Measurements from ENCODE around the gene PFDN4.
"Not testable (repeated sequence)": the region's sequence is repeated elsewhere in the genome, so short reads cannot be mapped to it uniquely, and the experiment has no call there.

Gene PFDN4

GRCh38 chr20:54229566-54230160 is 21.8 kb downstream of the PFDN4 start:
- DNase-seq: no peak

DNA sequence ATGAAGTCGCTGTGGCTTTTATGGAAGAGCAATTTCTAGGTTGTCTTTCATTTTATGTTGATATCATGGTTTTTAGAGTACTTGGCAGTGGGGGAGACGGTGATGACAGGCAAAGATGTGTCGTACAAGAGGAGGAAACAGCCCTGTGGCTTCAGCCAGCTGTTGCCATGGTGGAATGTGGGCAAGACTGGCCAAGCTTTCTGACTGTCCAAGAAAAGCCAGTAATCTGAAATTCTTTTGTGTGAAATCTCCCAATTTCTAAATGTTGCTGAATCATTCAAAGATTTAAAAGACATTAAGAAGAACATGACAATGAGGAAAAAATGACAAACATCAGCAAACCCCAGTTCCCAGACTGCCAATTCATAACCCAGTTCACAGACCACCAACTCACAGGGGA is 23.1 kb downstream of the PFDN4 start:
- no peak for DNase-seq

GRCh38 chr20:54234991-54235390 is 27.1 kb downstream of the PFDN4 start:
- no peak for DNase-seq

GRCh38 chr20:54237116-54237943 is 29.4 kb downstream of the PFDN4 start:
- DNase-seq: no peak

DNA sequence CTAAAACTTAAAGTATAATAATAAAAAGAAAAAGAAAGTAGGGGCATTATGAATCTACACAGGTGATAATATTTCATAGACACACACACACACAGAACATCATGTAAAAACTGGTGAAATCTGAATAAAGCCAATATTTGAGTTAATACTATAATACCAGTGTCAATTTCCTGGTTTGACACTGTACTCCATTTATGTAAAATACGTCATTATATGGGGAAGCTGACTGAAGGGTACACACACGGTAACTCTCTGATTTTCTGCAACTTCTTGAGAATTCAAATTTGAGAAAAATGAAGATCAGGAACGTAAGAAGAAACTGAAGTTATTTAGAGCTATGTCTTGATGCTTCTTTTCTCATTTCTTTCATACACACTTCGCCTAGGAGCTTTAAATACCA is 36.2 kb downstream of the PFDN4 start:
- no peak for DNase-seq

- DNase-seq: not testable (repeated sequence)
Observed at GRCh38 chr20:54248705-54249104, 40.8 kb downstream of the PFDN4 start.

- DNase-seq: no peak
Observed at GRCh38 chr20:54250691-54251090, 42.8 kb downstream of the PFDN4 start.

DNA sequence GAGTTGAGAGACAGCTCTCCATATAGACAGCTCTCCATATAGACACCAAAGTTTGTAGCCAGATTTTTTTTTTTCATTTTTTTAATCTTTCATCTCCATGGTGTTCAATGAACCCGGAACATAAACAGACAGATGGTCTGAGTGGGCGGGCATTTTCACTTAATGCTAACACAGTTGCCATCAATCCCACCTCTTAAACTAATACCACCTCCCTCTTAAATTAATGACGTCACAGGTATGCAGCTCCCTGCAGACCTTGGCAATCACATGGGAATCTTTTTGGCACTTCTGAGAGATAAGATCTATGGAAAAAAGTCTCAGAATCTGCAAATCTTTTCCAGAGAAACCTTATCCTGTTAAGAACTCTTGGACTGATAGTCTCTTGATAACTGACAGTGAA is 43.2 kb downstream of the PFDN4 start:
- DNase-seq: no peak

- no peak for DNase-seq
Observed at GRCh38 chr20:54254596-54254995, 46.7 kb downstream of the PFDN4 start.

GRCh38 chr20:54255157-54255556 is 47.3 kb downstream of the PFDN4 start:
- DNase-seq: no peak

GRCh38 chr20:54256202-54256601 is 48.3 kb downstream of the PFDN4 start:
- DNase-seq: no peak

GRCh38 chr20:54257071-54257816 is 49.4 kb downstream of the PFDN4 start:
- DNase-seq: no peak

DNA sequence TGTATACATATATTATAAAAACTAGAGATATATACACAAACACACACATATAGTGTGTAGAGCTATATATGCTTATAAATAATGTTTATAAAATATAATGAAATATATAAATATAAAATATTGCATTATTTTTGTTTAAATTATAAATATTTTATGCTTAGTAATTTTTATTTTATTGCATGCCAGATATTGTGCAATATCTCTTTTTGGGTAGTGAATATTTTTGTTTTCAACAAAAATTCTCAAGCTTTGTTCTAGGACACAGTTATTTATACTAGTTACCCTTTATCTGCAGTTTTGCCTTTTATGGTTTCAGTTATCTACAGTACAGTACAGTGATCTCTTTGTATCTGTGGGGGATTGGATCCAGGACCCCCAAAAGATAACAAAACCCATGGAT is 52.2 kb downstream of the PFDN4 start:
- no peak for DNase-seq

DNA sequence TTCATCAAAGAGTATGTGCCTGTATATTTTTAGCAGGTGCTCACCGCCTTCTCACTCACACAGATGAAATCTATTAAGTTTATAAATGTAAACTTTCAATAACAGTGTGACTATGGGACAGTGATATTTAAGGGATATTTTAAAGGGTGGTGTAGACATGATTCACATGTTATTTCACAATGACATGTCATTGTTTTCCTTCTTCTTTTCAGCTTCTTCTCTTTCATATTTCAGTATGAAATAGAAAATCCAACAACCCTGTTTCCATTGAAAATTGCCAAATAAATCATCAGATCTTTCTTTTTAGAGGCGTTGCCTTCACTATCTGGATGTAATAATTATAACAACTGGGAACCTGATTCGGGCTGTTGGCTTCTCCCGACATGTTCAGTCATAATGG is 54.8 kb downstream of the PFDN4 start:
- no peak for DNase-seq

DNA sequence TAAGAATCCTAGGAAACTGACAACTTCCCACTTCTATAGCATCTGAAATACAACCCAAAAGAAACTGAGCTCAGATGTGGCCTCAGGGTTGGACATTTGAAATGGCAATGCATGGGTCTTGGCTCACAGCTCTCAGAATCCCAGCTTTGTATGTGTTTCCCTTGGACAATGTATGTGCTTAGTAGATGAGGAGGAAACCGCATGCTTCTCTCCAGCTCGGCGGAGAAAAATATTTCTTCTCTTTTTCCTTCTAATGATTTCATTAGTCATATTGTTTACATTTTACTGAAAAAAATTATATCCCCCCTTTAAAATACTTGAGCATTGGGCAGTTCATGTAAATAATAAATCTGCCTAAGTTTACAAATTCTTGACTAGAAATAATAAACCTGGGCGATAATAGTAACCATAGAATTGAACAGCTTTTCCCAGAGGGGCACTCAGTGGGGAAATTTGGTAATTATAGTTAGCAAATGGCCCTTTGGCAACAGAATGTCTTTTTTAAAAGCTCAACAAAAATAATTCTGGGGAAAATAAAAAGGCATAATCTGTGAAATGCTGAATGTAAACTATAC is 55.3 kb downstream of the PFDN4 start:
- DNase-seq: no peak

DNA sequence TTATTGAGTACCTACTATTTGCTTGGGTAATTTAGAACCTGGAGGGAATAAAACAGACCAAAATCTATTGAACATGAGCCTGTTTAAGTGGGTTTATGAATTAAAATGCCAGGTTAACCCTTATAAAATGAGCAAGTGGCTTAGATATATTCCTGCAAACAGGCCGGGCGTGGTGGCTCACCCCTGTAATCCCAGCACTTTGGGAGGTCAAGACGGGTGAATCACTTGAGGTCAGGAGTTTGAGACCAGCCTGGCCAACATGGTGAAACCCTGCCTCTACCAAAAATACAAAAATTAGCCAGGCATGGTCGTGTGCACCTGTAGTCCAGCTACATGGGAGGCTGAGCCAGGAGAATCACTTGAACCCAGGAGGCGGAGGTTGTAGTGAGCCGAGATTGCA is 57.9 kb downstream of the PFDN4 start:
- DNase-seq: not testable (repeated sequence)

DNA sequence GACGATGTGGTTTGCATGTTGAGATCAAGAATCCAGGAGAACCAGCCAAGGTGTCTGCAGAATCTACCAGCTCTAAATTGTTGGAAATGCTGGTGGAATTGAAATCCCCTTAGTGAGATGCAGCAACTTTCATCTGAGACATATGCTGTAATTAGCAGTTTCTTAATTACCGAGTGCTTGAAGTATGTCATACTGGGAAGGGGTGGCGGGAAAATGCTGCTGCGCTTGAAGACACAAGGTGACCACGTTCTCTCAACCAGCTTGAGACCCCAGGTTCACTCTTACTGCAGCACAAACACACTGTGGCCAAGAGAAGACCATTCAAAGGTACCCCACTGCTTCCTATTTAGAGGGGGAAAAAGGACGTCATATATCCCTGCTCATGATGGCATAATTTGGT is 59.0 kb downstream of the PFDN4 start:
- no peak for DNase-seq

DNA sequence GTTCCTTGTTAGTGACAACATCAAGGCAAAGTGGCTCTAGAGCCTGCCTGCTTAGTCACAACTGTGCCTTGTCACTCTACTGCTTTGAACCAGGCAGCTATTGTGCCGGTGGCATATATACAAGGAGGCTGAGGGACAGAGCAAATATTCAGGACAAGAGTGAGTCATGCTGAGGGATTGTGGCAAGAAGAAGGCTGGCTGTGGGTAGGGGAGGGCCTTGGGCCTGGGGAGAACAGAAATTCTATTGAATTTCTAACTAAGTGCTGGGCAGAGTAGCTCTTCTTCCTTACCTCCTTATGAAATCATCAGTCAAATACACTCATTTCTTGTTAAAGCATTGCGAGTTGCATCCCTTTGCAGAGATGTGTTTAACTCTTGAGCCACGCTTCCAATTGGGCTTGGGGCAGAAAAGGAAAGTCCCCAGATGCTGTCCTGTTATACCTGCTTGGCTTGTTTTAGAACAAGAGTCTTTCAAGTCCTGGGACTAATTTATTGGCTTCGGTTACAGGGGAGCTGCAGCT is 59.7 kb downstream of the PFDN4 start:
- no peak for DNase-seq

DNA sequence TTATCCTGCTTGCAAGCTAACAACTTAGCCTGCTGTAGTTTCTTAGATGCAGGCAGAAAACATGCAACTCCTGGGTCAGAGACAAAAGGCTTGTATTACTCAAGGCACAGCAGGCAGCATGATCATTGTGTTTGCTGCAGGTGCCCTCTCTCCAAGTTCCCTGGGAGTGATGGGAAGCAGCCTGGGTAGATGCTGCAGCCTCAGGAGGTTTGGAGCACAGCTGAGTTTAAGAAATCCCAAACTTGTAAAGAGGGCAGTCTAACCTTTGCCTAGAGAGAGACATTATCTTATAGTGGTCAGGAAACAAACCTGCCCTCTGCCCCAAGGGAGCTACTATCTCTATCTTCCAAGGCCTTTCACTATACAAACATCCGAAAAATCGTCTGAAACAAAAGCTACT is 61.1 kb downstream of the PFDN4 start:
- no peak for DNase-seq
